ENCODE data around the gene STXBP3. TPM values are rescaled to one million over a fixed set of nuclear protein-coding genes. Genes with fewer than 3 reads are reported as not detected.

The STXBP3 gene
- total RNA-seq, 1 donor: 68.4 TPM

- H2AFZ ChIP-seq (ENCODE audit: low read length): no peak overlapping the region
- H3K27me3 ChIP-seq (ENCODE audit: insufficient read depth, low read length): no peaks in the 10 kb centered on the region
- no peak overlapping the region for H3K4me2 ChIP-seq (ENCODE audit: insufficient read depth, low read length)
- TF ChIP-seq CTCF (IDR thresholded peaks at IDR 0.05; ENCODE audit: extremely low read depth, low read depth, low read length): no peak
- no peaks in the 10 kb centered on the region for H3K79me2 ChIP-seq (ENCODE audit: insufficient read depth, low read length)
- H3K4me3 ChIP-seq (ENCODE audit: insufficient read depth, low read length): no peak overlapping the region
- DNase-seq (ENCODE audit: insufficient read length, low spot score, missing footprints): no peak
- peaks cover 12% of the 10 kb centered on the region for H3K4me1 ChIP-seq (ENCODE audit: insufficient read depth, low read length)
- H4K20me1 ChIP-seq (ENCODE audit: insufficient read depth, low read length): no peaks in the 10 kb centered on the region
- no peaks in the 10 kb centered on the region for H3K9me3 ChIP-seq (ENCODE audit: low read depth, low read length)
- no peaks in the 10 kb centered on the region for H3K36me3 ChIP-seq (ENCODE audit: insufficient read depth, low read length)
- no peak overlapping the region for H3K27ac ChIP-seq (ENCODE audit: low read depth, low read length)
These were observed 20.6 kb upstream of the STXBP3 start for GRCh38 chr1:108725906-108726305.

GRCh38 chr1:108728327-108728923, 18.0 kb upstream of the STXBP3 start:
- Histone ChIP-seq H3K36me3 (ENCODE audit: insufficient read depth, low read length) (no peaks in the 10 kb centered on the region), H3K4me3 (ENCODE audit: insufficient read depth, low read length) (no peak overlapping the region), H3K9me3 (ENCODE audit: low read depth, low read length) (no peaks in the 10 kb centered on the region), H3K27ac (ENCODE audit: low read depth, low read length) (no peak overlapping the region), H3K79me2 (ENCODE audit: insufficient read depth, low read length) (no peaks in the 10 kb centered on the region), H4K20me1 (ENCODE audit: insufficient read depth, low read length) (no peaks in the 10 kb centered on the region), H2AFZ (ENCODE audit: low read length) (no peak overlapping the region), H3K4me1 (ENCODE audit: insufficient read depth, low read length) (peaks cover 4% of the 10 kb centered on the region), H3K4me2 (ENCODE audit: insufficient read depth, low read length) (no peak overlapping the region), H3K27me3 (ENCODE audit: insufficient read depth, low read length) (no peaks in the 10 kb centered on the region)
- DNase-seq (ENCODE audit: insufficient read length, low spot score, missing footprints): no peak
- no peak for TF ChIP-seq CTCF (IDR thresholded peaks at IDR 0.05; ENCODE audit: extremely low read depth, low read depth, low read length)

- no peak overlapping the region for H3K4me3 ChIP-seq (ENCODE audit: insufficient read depth, low read length)
- no peaks in the 10 kb centered on the region for H4K20me1 ChIP-seq (ENCODE audit: insufficient read depth, low read length)
- H3K27me3 ChIP-seq (ENCODE audit: insufficient read depth, low read length): no peaks in the 10 kb centered on the region
- H3K79me2 ChIP-seq (ENCODE audit: insufficient read depth, low read length): no peaks in the 10 kb centered on the region
- TF ChIP-seq CTCF (IDR thresholded peaks at IDR 0.05; ENCODE audit: extremely low read depth, low read depth, low read length): no peak
- H3K9me3 ChIP-seq (ENCODE audit: low read depth, low read length): no peaks in the 10 kb centered on the region
- H3K4me1 ChIP-seq (ENCODE audit: insufficient read depth, low read length): peaks cover 4% of the 10 kb centered on the region
- H2AFZ ChIP-seq (ENCODE audit: low read length): no peak overlapping the region
- H3K4me2 ChIP-seq (ENCODE audit: insufficient read depth, low read length): no peak overlapping the region
- H3K27ac ChIP-seq (ENCODE audit: low read depth, low read length): no peak overlapping the region
- H3K36me3 ChIP-seq (ENCODE audit: insufficient read depth, low read length): no peaks in the 10 kb centered on the region
- DNase-seq (ENCODE audit: insufficient read length, low spot score, missing footprints): no peak
These were observed 17.0 kb upstream of the STXBP3 start for GRCh38 chr1:108729481-108729880.

- Histone ChIP-seq H3K4me2 (ENCODE audit: insufficient read depth, low read length) (no peak overlapping the region), H3K27ac (ENCODE audit: low read depth, low read length) (no peak overlapping the region), H3K36me3 (ENCODE audit: insufficient read depth, low read length) (no peaks in the 10 kb centered on the region)
These were observed 14.1 kb upstream of the STXBP3 start for GRCh38 chr1:108732398-108732797.

More at GRCh38 chr1:108732398-108732797, 14.1 kb upstream of the STXBP3 start:
- DNase-seq (ENCODE audit: insufficient read length, low spot score, missing footprints): peak; percentile 85
- H3K79me2 ChIP-seq (ENCODE audit: insufficient read depth, low read length): no peaks in the 10 kb centered on the region
- no peaks in the 10 kb centered on the region for H3K9me3 ChIP-seq (ENCODE audit: low read depth, low read length)
- no peak overlapping the region for H3K4me3 ChIP-seq (ENCODE audit: insufficient read depth, low read length)
- H4K20me1 ChIP-seq (ENCODE audit: insufficient read depth, low read length): no peaks in the 10 kb centered on the region
- peaks cover 4% of the 10 kb centered on the region for H3K4me1 ChIP-seq (ENCODE audit: insufficient read depth, low read length)
- TF ChIP-seq CTCF (IDR thresholded peaks at IDR 0.05; ENCODE audit: extremely low read depth, low read depth, low read length): no peak
- peaks cover 2% of the 10 kb centered on the region for H3K27me3 ChIP-seq (ENCODE audit: insufficient read depth, low read length)
- H2AFZ ChIP-seq (ENCODE audit: low read length): no peak overlapping the region
